H1 (cell line): ENCODE results near the gene PREB.

Source experiments
- EZH2 ChIP-seq: fragments of 200-600 bp; sonication (generic); IDR thresholded peaks from 2 replicates; pipeline ENCODE4 v1.7.1; 2012; ENCODE audit warnings: low read depth, mild to moderate bottlenecking, moderate library complexity, low read length, inconsistent platforms; ENCODE audit not compliant: severe bottlenecking
- GABPA ChIP-seq: IDR thresholded peaks from 2 replicates; pipeline ENCODE4 v1.6.1; 2011; ENCODE audit warnings: mild to moderate bottlenecking, low read length, moderate library complexity, borderline replicate concordance; ENCODE audit not compliant: insufficient read depth
- POLR2A ChIP-seq, 2 experiments: IDR thresholded peaks; 1 replicate in 1 of 2; 2 replicates in 1 of 2; pipeline ENCODE4 v1.6.1; 2011; ENCODE audit warnings: low read depth in 2 of 2, low read length in 2 of 2, mild to moderate bottlenecking in 2 of 2; ENCODE audit errors: control extremely low read depth in 1 of 2
- POLR2AphosphoS5 ChIP-seq: IDR thresholded peaks from 2 replicates; pipeline ENCODE4 v1.6.1; 2011; ENCODE audit warnings: low read depth, low read length
- RFX5 ChIP-seq: IDR thresholded peaks from 2 replicates; pipeline ENCODE4 v1.6.1; 2011; ENCODE audit warnings: low read depth, low read length, improper control_type of control experiment, borderline replicate concordance
- SIN3A ChIP-seq, 2 experiments: IDR thresholded peaks in 1 of 2; conservative IDR thresholded peaks in 1 of 2; 2 replicates each; pipeline ENCODE4 v1.6.1; 2011 to 2012; ENCODE audit warnings: low read length in 2 of 2, improper control_type of control experiment in 1 of 2, low read depth in 1 of 2, mild to moderate bottlenecking in 1 of 2
- SP2 ChIP-seq: IDR thresholded peaks from 2 replicates; pipeline ENCODE4 v1.6.1; 2012; ENCODE audit warnings: mild to moderate bottlenecking, low read length, inconsistent platforms
- TCF12 ChIP-seq: IDR thresholded peaks from 2 replicates; pipeline ENCODE4 v1.6.1; 2011; ENCODE audit warnings: low read depth, mild to moderate bottlenecking, low read length
- ZNF274 ChIP-seq: IDR thresholded peaks from 2 replicates; pipeline ENCODE4 v1.7.0; 2012; ENCODE audit warnings: low read length, borderline replicate concordance; ENCODE audit errors: extremely low read depth
- TF ChIP-seq, protein P1 (sequence below): IDR thresholded peaks from 2 replicates; pipeline ENCODE4 v1.6.1; 2012; ENCODE audit warnings: low read length, inconsistent platforms
- TF ChIP-seq, protein P2 (sequence below): IDR thresholded peaks from 2 replicates; pipeline ENCODE4 v1.6.1; 2011; ENCODE audit warnings: low read length, improper control_type of control experiment
- TF ChIP-seq, protein P3 (sequence below), 3 experiments: IDR thresholded peaks; 1 replicate in 2 of 3; 2 replicates in 1 of 3; pipeline versions ENCODE4 v1.5.1 to v1.6.1; 2011; ENCODE audit warnings: low read length in 3 of 3, mild to moderate bottlenecking in 3 of 3, inconsistent platforms in 2 of 3, low read depth in 1 of 3, moderate library complexity in 1 of 3; ENCODE audit not compliant: insufficient read depth in 1 of 3; ENCODE audit errors: control extremely low read depth in 1 of 3
- TF ChIP-seq, protein P4 (sequence below): IDR thresholded peaks from 2 replicates; pipeline ENCODE4 v1.6.1; 2012; ENCODE audit warnings: inconsistent platforms

DNA sequence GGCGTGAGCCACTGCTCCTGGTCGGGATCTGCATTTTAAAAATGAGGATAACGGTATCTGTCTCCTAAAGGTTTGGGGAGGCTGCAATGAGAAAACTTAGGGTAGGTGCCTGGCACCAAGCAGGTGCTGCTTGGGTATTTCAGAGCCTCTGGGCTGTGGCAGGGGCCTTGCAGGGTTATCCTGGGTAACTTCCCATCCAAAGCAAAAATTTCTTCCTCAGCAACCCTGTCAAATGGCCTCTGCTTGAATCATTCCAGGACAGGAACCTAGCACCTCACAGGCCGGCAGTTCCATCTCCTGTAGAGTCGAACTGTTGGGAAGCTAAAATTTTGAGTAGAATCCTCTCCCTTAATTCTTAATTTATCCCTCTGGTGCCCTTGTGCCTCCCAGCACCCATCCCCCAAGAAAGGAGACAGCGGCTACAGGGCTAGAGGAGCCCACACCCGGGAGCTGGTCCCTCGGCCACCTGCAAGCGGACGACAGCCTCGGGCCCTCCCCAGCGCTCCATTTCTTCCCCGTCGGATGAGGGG, 16.4 kb downstream of the PREB start:
- TF ChIP-seq SIN3A (conservative IDR thresholded peaks at IDR 0.05 in 1 of 2, IDR thresholded peaks at IDR 0.05 in 1 of 2; ENCODE audit: low read depth in 1 of 2, low read length in 2 of 2) (no peak), POLR2AphosphoS5 (no peak), RFX5 (no peak), POLR2A (IDR thresholded peaks at IDR 0.05; ENCODE audit: control extremely low read depth in 1 of 2, low read depth in 2 of 2, low read length in 2 of 2) (no peak), SP2 (no peak), TCF12 (no peak), GABPA (no peak), EZH2 (no peak), ZNF274 (no peak)
- TF ChIP-seq, protein P1, sequence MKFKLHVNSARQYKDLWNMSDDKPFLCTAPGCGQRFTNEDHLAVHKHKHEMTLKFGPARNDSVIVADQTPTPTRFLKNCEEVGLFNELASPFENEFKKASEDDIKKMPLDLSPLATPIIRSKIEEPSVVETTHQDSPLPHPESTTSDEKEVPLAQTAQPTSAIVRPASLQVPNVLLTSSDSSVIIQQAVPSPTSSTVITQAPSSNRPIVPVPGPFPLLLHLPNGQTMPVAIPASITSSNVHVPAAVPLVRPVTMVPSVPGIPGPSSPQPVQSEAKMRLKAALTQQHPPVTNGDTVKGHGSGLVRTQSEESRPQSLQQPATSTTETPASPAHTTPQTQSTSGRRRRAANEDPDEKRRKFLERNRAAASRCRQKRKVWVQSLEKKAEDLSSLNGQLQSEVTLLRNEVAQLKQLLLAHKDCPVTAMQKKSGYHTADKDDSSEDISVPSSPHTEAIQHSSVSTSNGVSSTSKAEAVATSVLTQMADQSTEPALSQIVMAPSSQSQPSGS: no peak
- TF ChIP-seq, protein P2, sequence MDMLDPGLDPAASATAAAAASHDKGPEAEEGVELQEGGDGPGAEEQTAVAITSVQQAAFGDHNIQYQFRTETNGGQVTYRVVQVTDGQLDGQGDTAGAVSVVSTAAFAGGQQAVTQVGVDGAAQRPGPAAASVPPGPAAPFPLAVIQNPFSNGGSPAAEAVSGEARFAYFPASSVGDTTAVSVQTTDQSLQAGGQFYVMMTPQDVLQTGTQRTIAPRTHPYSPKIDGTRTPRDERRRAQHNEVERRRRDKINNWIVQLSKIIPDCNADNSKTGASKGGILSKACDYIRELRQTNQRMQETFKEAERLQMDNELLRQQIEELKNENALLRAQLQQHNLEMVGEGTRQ: no peak
- TF ChIP-seq, protein P3, sequence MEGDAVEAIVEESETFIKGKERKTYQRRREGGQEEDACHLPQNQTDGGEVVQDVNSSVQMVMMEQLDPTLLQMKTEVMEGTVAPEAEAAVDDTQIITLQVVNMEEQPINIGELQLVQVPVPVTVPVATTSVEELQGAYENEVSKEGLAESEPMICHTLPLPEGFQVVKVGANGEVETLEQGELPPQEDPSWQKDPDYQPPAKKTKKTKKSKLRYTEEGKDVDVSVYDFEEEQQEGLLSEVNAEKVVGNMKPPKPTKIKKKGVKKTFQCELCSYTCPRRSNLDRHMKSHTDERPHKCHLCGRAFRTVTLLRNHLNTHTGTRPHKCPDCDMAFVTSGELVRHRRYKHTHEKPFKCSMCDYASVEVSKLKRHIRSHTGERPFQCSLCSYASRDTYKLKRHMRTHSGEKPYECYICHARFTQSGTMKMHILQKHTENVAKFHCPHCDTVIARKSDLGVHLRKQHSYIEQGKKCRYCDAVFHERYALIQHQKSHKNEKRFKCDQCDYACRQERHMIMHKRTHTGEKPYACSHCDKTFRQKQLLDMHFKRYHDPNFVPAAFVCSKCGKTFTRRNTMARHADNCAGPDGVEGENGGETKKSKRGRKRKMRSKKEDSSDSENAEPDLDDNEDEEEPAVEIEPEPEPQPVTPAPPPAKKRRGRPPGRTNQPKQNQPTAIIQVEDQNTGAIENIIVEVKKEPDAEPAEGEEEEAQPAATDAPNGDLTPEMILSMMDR (IDR thresholded peaks at IDR 0.05; ENCODE audit: control extremely low read depth in 1 of 3, insufficient read depth in 1 of 3, low read depth in 1 of 3, low read length in 3 of 3): no peak
- TF ChIP-seq, protein P4, sequence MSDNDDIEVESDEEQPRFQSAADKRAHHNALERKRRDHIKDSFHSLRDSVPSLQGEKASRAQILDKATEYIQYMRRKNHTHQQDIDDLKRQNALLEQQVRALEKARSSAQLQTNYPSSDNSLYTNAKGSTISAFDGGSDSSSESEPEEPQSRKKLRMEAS: no peak
